ENCODE measurements around the gene CTXND1.

CTXND1 gene

DNA sequence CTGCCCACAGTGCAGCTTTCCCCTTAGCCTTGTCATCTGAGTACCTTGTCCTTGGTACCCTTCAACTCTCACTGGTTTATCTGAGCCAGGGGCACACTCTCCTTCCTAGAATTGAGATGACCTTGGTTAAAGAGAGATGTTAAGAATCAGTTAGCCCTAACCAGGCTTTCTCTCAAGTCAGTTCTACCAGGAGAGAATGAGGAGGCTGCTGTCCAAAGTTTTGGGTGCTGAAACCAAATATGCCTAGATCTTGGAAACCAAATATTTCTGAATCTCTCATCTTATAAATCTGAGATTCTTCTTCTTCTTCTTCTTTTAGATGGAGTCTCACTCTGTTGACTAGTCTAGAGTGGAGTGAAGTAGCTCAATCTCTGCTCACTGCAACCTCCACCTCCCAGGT lies 12.0 kb upstream of the CTXND1 start:
- DNase-seq (ENCODE audit: low read depth in 2 of 2): peak; percentile 15 to 18
- no peak overlapping the region for H3K4me3 ChIP-seq (replicated peaks in 1 of 2; ENCODE audit: low read depth in 2 of 2, low read length in 2 of 2)
- TF ChIP-seq, protein P1, sequence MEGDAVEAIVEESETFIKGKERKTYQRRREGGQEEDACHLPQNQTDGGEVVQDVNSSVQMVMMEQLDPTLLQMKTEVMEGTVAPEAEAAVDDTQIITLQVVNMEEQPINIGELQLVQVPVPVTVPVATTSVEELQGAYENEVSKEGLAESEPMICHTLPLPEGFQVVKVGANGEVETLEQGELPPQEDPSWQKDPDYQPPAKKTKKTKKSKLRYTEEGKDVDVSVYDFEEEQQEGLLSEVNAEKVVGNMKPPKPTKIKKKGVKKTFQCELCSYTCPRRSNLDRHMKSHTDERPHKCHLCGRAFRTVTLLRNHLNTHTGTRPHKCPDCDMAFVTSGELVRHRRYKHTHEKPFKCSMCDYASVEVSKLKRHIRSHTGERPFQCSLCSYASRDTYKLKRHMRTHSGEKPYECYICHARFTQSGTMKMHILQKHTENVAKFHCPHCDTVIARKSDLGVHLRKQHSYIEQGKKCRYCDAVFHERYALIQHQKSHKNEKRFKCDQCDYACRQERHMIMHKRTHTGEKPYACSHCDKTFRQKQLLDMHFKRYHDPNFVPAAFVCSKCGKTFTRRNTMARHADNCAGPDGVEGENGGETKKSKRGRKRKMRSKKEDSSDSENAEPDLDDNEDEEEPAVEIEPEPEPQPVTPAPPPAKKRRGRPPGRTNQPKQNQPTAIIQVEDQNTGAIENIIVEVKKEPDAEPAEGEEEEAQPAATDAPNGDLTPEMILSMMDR (IDR thresholded peaks at IDR 0.05; ENCODE audit: low read depth, low read length): no peak

DNA sequence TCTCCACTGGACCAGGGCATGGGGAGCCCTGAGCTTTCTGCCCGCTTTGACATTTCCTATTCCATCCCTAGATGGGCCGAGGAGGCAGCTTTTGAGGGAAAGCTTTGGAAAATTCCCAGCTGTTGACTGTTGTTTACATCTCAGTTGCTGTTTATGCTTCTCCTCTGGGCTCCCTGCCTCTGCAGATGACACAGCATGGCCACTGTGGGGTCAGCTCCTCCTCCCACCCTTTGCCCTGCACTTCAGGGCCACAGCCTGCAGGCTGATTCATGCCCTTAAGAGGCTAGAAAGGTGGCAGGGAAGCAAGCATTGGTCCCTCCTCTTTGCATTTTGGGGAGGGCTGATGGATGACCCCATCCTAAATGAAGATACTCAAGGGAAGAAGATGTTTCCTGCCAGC lies 8.5 kb upstream of the CTXND1 start:
- TF ChIP-seq, protein P1 (IDR thresholded peaks at IDR 0.05; ENCODE audit: low read depth, low read length): no peak
- DNase-seq (ENCODE audit: low read depth in 2 of 2): no peak
- no peak overlapping the region for H3K4me3 ChIP-seq (replicated peaks in 1 of 2; ENCODE audit: low read depth in 2 of 2, low read length in 2 of 2)

DNA sequence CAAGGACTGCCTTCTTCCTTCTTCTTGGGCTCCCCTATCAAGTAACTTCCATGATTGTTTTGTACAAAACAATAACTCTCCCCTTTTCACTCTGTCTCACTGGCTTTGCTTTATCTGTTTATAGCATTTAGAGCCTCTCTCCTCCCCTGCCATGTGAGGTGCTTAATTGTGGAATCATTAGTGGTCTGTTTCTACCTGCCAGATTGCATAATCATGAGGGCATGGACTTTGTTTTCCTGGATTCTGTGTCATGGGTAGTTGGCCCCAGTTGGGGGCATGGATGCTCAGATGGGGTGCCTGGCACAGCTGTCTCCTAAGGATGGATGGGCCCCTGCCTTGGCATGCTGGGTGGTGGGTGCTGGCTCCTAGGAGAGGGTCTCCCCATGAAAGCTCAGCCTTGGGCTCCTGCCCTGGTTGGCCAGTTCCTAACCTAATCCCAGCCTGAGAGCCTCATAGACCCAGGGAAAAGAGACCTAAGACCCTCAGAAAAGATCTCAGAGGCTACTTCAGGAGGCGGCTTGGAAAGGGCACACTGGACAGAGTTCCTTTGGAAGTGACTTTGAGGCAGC lies 8.0 kb upstream of the CTXND1 start:
- TF ChIP-seq, protein P1 (IDR thresholded peaks at IDR 0.05; ENCODE audit: low read depth, low read length): no peak
- DNase-seq (ENCODE audit: low read depth in 2 of 2): no peak
- H3K4me3 ChIP-seq (replicated peaks in 1 of 2; ENCODE audit: low read depth in 2 of 2, low read length in 2 of 2): no peak overlapping the region

DNA sequence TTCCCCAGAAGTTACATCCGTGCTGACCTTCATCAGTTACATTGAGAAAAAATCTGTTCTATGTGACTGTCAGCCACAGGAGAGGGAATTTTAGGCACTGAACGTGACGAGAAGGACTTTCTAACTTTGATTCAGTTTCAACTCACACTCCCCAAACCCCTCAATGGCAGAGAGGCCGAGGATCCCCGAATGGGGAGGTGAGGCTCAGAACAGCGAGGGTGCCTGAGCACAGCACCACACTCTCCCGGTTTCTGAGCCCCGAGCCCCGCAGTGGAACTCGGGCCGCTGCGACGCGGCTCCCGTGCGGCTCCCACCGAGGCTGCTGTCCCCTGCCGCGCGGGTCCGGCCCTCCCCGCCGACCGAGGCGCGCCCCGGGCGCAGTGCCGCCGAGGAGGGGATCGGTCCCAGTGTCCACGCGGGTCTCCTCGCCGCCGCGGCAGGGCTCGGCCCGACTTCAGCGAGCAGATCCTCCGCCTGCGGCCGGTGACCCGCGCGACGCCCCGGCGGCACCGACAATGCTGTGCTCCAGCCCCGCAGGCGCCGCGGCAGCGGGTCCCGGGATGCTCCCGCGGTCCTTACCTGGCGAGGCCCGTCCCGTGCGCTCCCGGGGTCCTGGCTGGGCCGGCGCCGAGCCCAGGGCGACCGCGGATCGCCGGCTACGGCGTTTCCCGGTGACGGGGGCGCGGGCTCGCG lies 439 bp downstream of the CTXND1 start:
- DNase-seq (ENCODE audit: low read depth in 2 of 2): no peak
- H3K4me3 ChIP-seq (replicated peaks in 1 of 2; ENCODE audit: low read depth in 2 of 2, low read length in 2 of 2): no peak overlapping the region
- TF ChIP-seq, protein P1 (IDR thresholded peaks at IDR 0.05; ENCODE audit: low read depth, low read length): no peak

DNA sequence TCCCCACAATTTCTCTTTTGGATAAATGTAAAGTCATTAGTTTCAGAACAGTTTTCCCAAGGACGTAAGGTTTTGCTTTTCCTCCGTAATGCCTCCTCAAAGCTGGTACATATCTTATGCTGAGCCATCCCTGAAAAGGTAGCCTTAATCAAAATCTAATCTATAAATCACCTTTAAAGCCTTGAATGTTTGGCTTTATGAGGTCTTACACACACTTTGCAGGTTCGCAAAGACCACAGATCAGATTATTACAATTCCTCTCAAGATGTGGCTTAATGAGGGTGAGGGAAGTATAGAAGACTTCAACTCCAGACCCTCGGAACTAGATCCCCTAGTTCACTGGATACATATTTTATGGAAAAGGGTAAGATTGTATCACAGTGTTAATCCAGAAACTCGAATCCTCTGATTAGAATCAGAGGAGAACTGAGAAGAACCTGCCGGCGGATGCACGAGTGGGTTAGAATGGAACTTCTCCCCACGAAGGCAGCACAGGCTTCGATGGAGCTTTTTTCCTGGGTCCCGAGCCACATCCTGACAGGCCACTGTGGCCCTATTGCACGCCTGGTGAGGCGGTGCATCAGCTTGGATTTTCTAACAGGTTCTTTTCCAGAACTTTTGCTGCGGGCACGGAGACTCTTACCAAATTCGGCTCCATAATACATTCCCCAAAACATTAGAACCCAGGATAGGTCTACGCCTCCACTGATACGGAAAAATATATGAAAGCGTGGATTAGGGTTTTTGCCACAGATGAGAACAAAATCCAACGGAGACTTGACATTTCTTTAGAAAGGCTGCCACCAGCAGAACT lies 1.2 kb downstream of the CTXND1 start:
- no peak overlapping the region for H3K4me3 ChIP-seq (replicated peaks in 1 of 2; ENCODE audit: low read depth in 2 of 2, low read length in 2 of 2)
- TF ChIP-seq, protein P1 (IDR thresholded peaks at IDR 0.05; ENCODE audit: low read depth, low read length): no peak
- DNase-seq (ENCODE audit: low read depth in 2 of 2): no peak

DNA sequence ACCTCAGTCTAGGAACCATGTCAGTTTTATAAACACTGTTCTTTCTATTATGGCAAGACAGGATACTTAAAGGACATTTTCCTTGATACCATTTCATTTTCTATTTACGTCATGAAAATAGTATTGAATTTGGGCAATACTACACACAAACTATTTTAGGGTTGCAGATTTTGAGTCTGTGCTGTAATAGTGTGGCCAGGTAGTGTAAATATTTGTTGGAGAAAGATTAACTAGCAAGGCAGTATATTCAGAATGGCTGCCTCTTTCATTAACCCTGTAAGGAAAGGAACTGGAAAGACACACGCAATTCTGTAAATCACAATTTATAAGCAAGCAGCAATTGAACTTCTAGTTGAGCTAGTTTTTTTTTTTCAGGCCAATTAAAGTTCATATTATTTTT lies 2.0 kb downstream of the CTXND1 start:
- no peak overlapping the region for H3K4me3 ChIP-seq (replicated peaks in 1 of 2; ENCODE audit: low read depth in 2 of 2, low read length in 2 of 2)
- TF ChIP-seq, protein P1 (IDR thresholded peaks at IDR 0.05; ENCODE audit: low read depth, low read length): no peak
- DNase-seq (ENCODE audit: low read depth in 2 of 2): no peak

Measured in cardiac fibroblast (primary cell).